Ramos (cell line): Measurements from ENCODE around the gene RNF166.

ENCODE experiments used
- in situ Hi-C: fragments of 300-500 bp; cut with MboI; formaldehyde crosslinking; loops from one replicate; pipeline ENCODE4 v1.14.3; 2022; ENCODE audit warnings: low sequenced_read_pairs; ENCODE audit not compliant: unreplicated experiment

RNF166 gene

GRCh38 chr16:88726408-88726749 lies 20.2 kb upstream of the RNF166 start:
- in situ Hi-C loops: no loop called here

- in situ Hi-C loops: no loop called here
These were observed 19.6 kb upstream of the RNF166 start for GRCh38 chr16:88725609-88726407.

- in situ Hi-C loops: no loop called here
These were observed 18.8 kb upstream of the RNF166 start for GRCh38 chr16:88724855-88725555.

- in situ Hi-C loops: no loop called here
These were observed 17.7 kb upstream of the RNF166 start for GRCh38 chr16:88723911-88724310.

- in situ Hi-C loops: no loop called here
These were observed 17.3 kb upstream of the RNF166 start for GRCh38 chr16:88723507-88723887.

- in situ Hi-C loops: no loop called here
These were observed 16.7 kb upstream of the RNF166 start for GRCh38 chr16:88722784-88723506.

- in situ Hi-C loops: no loop called here
These were observed 15.9 kb upstream of the RNF166 start for GRCh38 chr16:88721815-88722755.

- in situ Hi-C loops: no loop called here
These were observed 15.0 kb upstream of the RNF166 start for GRCh38 chr16:88721236-88721635.

GRCh38 chr16:88720396-88720970 lies 14.3 kb upstream of the RNF166 start:
- in situ Hi-C loops: no loop called here

- in situ Hi-C loops: no loop called here
These were observed 13.7 kb upstream of the RNF166 start for GRCh38 chr16:88719933-88720296.

GRCh38 chr16:88719267-88719932 lies 13.2 kb upstream of the RNF166 start:
- in situ Hi-C loops: no loop called here

GRCh38 chr16:88718178-88718577 lies 12.0 kb upstream of the RNF166 start:
- in situ Hi-C loops: no loop called here

GRCh38 chr16:88716601-88717001 lies 10.4 kb upstream of the RNF166 start:
- in situ Hi-C loops: no loop called here

GRCh38 chr16:88716201-88716600 lies 10.0 kb upstream of the RNF166 start:
- in situ Hi-C loops: no loop called here

- in situ Hi-C loops: no loop called here
These were observed 9.3 kb upstream of the RNF166 start for GRCh38 chr16:88715312-88716190.

GRCh38 chr16:88714420-88715302 lies 8.5 kb upstream of the RNF166 start:
- in situ Hi-C loops: no loop called here
